Measurements from ENCODE around the gene APBA2. TPM values are rescaled to one million over a fixed set of nuclear protein-coding genes. Genes with fewer than 3 reads are reported as not detected.

APBA2 gene
- total RNA-seq, 4 donors from 2014 or later, result 1.3 to 7.0 (median 2.4) TPM

- Histone ChIP-seq H3K27ac (no peak overlapping the region), H3K4me3 (no peak overlapping the region), H3K36me3 (no peaks in the 10 kb centered on the region), H3K9me3 (no peaks in the 10 kb centered on the region), H3K4me1 (no peaks in the 10 kb centered on the region), H3K27me3 (no peaks in the 10 kb centered on the region)
- TF ChIP-seq POLR2AphosphoS5 (IDR thresholded peaks at IDR 0.05) (no peak), POLR2A (IDR thresholded peaks at IDR 0.05) (no peak), CTCF (IDR thresholded peaks at IDR 0.05) (no peak), EP300 (IDR thresholded peaks at IDR 0.05) (no peak)
- peak in 1 of 2 donors; percentile 25 for DNase-seq (ENCODE audit: low spot score in 2 of 2)
- no CpG with 5 or more reads among the region's 6 CpGs for WGBS
Observed at GRCh38 chr15:28934645-28935044, 48.9 kb downstream of the APBA2 start.

- Histone ChIP-seq H3K27ac (no peak overlapping the region), H3K9me3 (no peaks in the 10 kb centered on the region), H3K27me3 (no peaks in the 10 kb centered on the region), H3K4me1 (no peaks in the 10 kb centered on the region), H3K36me3 (no peaks in the 10 kb centered on the region), H3K4me3 (no peak overlapping the region)
- peak in 1 of 2 donors; percentile 44 for DNase-seq (ENCODE audit: low spot score in 2 of 2)
- 65% methylated on average over 5 of the region's 6 CpGs for WGBS
- TF ChIP-seq EP300 (IDR thresholded peaks at IDR 0.05), result no peak
- no peak for TF ChIP-seq POLR2A (IDR thresholded peaks at IDR 0.05)
- TF ChIP-seq CTCF (IDR thresholded peaks at IDR 0.05), result no peak
- no peak for TF ChIP-seq POLR2AphosphoS5 (IDR thresholded peaks at IDR 0.05)
Observed at GRCh38 chr15:28935316-28935715, 49.5 kb downstream of the APBA2 start.

- TF ChIP-seq CTCF (IDR thresholded peaks at IDR 0.05) (no peak), POLR2AphosphoS5 (IDR thresholded peaks at IDR 0.05) (no peak)
- Histone ChIP-seq H3K4me1 (no peaks in the 10 kb centered on the region), H3K4me3 (no peak overlapping the region), H3K9me3 (no peaks in the 10 kb centered on the region), H3K27me3 (no peaks in the 10 kb centered on the region), H3K27ac (no peak overlapping the region), H3K36me3 (no peaks in the 10 kb centered on the region)
- WGBS, result 86% methylated on average over 8 of the region's 8 CpGs
- DNase-seq (ENCODE audit: low spot score in 2 of 2), result peak in 1 of 2 donors; percentile 21
Observed at GRCh38 chr15:28936081-28936480, 50.3 kb downstream of the APBA2 start.

GRCh38 chr15:28936481-28936881 is 50.7 kb downstream of the APBA2 start:
- no peaks in the 10 kb centered on the region for H3K9me3 ChIP-seq
- WGBS, result 85% methylated on average over 9 of the region's 9 CpGs
- H3K4me3 ChIP-seq, result no peak overlapping the region
- H3K36me3 ChIP-seq, result no peaks in the 10 kb centered on the region
- no peak for TF ChIP-seq POLR2AphosphoS5 (IDR thresholded peaks at IDR 0.05)
- no peak for TF ChIP-seq POLR2A (IDR thresholded peaks at IDR 0.05)
- TF ChIP-seq EP300 (IDR thresholded peaks at IDR 0.05), result no peak
- no peak for TF ChIP-seq CTCF (IDR thresholded peaks at IDR 0.05)
- no peaks in the 10 kb centered on the region for H3K27me3 ChIP-seq
- no peak overlapping the region for H3K27ac ChIP-seq
- peak in 1 of 2 donors; percentile 24 for DNase-seq (ENCODE audit: low spot score in 2 of 2)
- no peaks in the 10 kb centered on the region for H3K4me1 ChIP-seq

GRCh38 chr15:28937271-28937670 is 51.5 kb downstream of the APBA2 start:
- no peaks in the 10 kb centered on the region for H3K27me3 ChIP-seq
- no peak overlapping the region for H3K27ac ChIP-seq
- DNase-seq (ENCODE audit: low spot score in 2 of 2), result no peak
- no peaks in the 10 kb centered on the region for H3K9me3 ChIP-seq
- H3K4me3 ChIP-seq, result no peak overlapping the region
- WGBS, result 83% methylated on average over 4 of the region's 8 CpGs
- H3K36me3 ChIP-seq, result no peaks in the 10 kb centered on the region
- no peak for TF ChIP-seq POLR2AphosphoS5 (IDR thresholded peaks at IDR 0.05)
- H3K4me1 ChIP-seq, result no peaks in the 10 kb centered on the region

GRCh38 chr15:28942046-28942445 is 56.3 kb downstream of the APBA2 start:
- Histone ChIP-seq H3K27ac (no peak overlapping the region), H3K27me3 (no peaks in the 10 kb centered on the region), H3K9me3 (no peaks in the 10 kb centered on the region), H3K4me1 (no peaks in the 10 kb centered on the region), H3K4me3 (no peak overlapping the region), H3K36me3 (no peaks in the 10 kb centered on the region)
- DNase-seq (ENCODE audit: low spot score in 2 of 2), result peak; percentile 40 to 48
- 92% methylated on average over 10 of the region's 10 CpGs for WGBS
- TF ChIP-seq EP300 (IDR thresholded peaks at IDR 0.05) (no peak), POLR2AphosphoS5 (IDR thresholded peaks at IDR 0.05) (no peak), CTCF (IDR thresholded peaks at IDR 0.05) (no peak), POLR2A (IDR thresholded peaks at IDR 0.05) (no peak)
